Lung (tissue), 13 donors: Measurements from ENCODE around the gene ADGRB2. TPM values are rescaled to one million over a fixed set of nuclear protein-coding genes. Genes with fewer than 3 reads are reported as not detected.

ENCODE experiments used
- ATAC-seq: fragments of 200-7000 bp; cut with Tn5 transposase; one replicate; pipeline ENCODE4 v1.9.1; 2020; ENCODE audit warnings: moderate number of reproducible peaks; ENCODE audit not compliant: insufficient read depth, low FRiP score
- DNase-seq, 3 donors: peaks; one replicate each; pipeline ENCODE4 v3.0.0-alpha.2; 2013 to 2017
- H3K27ac ChIP-seq, 2 donors: one replicate each; pipeline ENCODE4 v1.5.1; 2013; ENCODE audit warnings: mild to moderate bottlenecking in 2 of 2, moderate library complexity in 2 of 2, control low read depth in 1 of 2, inconsistent platforms in 1 of 2, low read depth in 1 of 2, low read length in 1 of 2
- H3K27me3 ChIP-seq, 3 donors: one replicate each; pipeline ENCODE4 v1.5.1; 2013; ENCODE audit warnings: low read length in 2 of 3; ENCODE audit not compliant: control insufficient read depth in 3 of 3, insufficient read depth in 3 of 3
- H3K36me3 ChIP-seq, 4 donors: one replicate each; pipeline ENCODE4 v1.5.1; 2013; ENCODE audit warnings: low read length in 4 of 4, mild to moderate bottlenecking in 1 of 4, moderate library complexity in 1 of 4; ENCODE audit not compliant: control insufficient read depth in 4 of 4, insufficient read depth in 4 of 4
- H3K4me1 ChIP-seq, 5 donors: one replicate each; pipeline ENCODE4 v1.5.1; 2013; ENCODE audit warnings: low read length in 5 of 5, mild to moderate bottlenecking in 2 of 5, moderate library complexity in 1 of 5; ENCODE audit not compliant: control insufficient read depth in 5 of 5, insufficient read depth in 5 of 5
- H3K4me3 ChIP-seq: one replicate; pipeline ENCODE4 v1.5.1; 2013; ENCODE audit warnings: mild to moderate bottlenecking, control low read depth, moderate library complexity
- H3K9ac ChIP-seq, 2 donors: one replicate each; pipeline ENCODE4 v1.5.1; 2013; ENCODE audit warnings: low read length in 2 of 2, control low read depth in 1 of 2; ENCODE audit not compliant: insufficient read depth in 1 of 2
- H3K9me3 ChIP-seq, 4 donors: one replicate each; pipeline ENCODE4 v1.5.1; 2013; ENCODE audit warnings: low read length in 3 of 4, mild to moderate bottlenecking in 1 of 4, moderate library complexity in 1 of 4; ENCODE audit not compliant: control insufficient read depth in 4 of 4, insufficient read depth in 3 of 4
- CTCF ChIP-seq: IDR thresholded peaks from 2 replicates; pipeline ENCODE4 v1.5.1; 2012; ENCODE audit warnings: mild to moderate bottlenecking; ENCODE audit errors: control extremely low read depth, extremely low read depth
- WGBS, 2 donors: extraction: QIAGEN DNeasy Blood & Tissue Kit; methylation state at CpG; one replicate each; pipeline ENCODE4 v1.1.7; 2013; 5-methylcytosine and 5-hydroxymethylcytosine counted together
- polyA plus RNA-seq, 2 donors: library from polyadenylated mRNA; stranded (reverse); fragments of 200-250 nt; gene quantifications; one replicate each; pipeline ENCODE4 v1.2.1, GENCODE V29; 2013
- small RNA-seq: library from RNA; depleted of rRNA; stranded (forward); fragments of <200 nt; gene quantifications from one replicate; pipeline ENCODE3, GENCODE V24; 2014; ENCODE audit warnings: low replicate concordance
- total RNA-seq, 2 donors: library from RNA; depleted of rRNA in 1 of 2; stranded (reverse); fragments of >200 nt in 1 of 2; gene quantifications; one replicate each; pipeline ENCODE4 v1.2.1, GENCODE V29; 2014 to 2021
- donor health status: control.
- donor health status: control.
- donor health status: Bipolar disorder and iron deficiency.
- donor health status: healthy.
- donor health status: DM: yes; HTN: yes; CAD: no.

The ADGRB2 gene
- total and polyA plus RNA-seq, 4 donors, result 0.44 to 7.6 (median 1.3) TPM

DNA sequence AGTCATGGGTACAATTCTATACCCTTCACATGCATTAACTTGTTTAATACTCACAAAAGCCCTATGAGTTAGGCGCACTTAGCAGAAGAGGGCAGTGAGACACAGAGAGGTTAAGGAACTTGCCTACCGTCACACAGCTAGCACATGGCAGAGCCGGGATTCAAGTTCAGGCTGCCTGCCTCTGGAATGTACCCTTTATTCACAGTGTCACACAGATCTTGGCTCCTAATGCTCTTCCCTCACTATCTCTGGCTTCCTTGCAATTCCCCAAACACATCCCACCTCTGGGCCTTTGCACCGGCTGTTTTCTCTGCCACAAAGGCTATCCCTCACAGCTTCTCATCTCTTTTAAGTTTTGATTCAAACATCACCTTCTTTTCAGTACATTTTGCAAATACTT, 85.5 kb downstream of the ADGRB2 start:
- 86 to 90% methylated on average over 4 of the region's 4 CpGs for WGBS, 2 donors

GRCh38 chr1:31677949-31678348, 86.2 kb downstream of the ADGRB2 start:
- Histone ChIP-seq H3K4me3 (no peak overlapping the region), H3K27ac (no peak overlapping the region), H3K4me1 (no peaks in the 10 kb centered on the region), H3K27me3 (no peaks in the 10 kb centered on the region), H3K9me3 (no peaks in the 10 kb centered on the region), H3K36me3 (peaks cover 0 to 22% (median 10%) of the 10 kb centered on the region in 4 donors), H3K9ac (no peak overlapping the region)
- no peak for DNase-seq
- WGBS, 2 donors, result 66 to 70% methylated on average over 6 of the region's 6 CpGs
- no peak for ATAC-seq
- no peak for TF ChIP-seq CTCF

More for the DNA sequence above, 85.5 kb downstream of the ADGRB2 start:
- Histone ChIP-seq H3K36me3 (peaks cover 0 to 23% (median 9%) of the 10 kb centered on the region in 4 donors), H3K9me3 (no peaks in the 10 kb centered on the region), H3K4me3 (no peak overlapping the region), H3K27me3 (no peaks in the 10 kb centered on the region), H3K27ac (no peak overlapping the region), H3K4me1 (no peaks in the 10 kb centered on the region), H3K9ac (no peak overlapping the region)
- no peak for TF ChIP-seq CTCF
- DNase-seq (no peak), ATAC-seq (no peak)

DNA sequence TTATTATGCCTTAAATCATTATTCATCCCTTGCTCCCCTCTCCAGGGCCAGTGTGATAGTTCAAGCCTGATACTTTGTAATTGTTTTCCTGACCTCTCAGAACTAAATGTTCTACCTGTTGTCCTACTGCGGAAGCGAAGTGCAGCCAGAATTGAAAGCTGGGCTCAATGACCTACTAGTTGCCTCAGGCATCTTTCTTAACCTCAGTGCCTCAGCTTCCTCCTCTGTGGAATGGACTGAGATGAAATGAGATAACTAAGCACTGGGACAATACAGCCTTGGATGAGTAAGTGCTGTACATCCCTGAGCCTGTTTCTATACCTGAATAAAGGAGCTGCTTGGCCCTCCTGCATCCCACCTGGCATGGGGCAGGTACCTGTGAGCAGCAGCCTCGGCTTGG, 86.7 kb downstream of the ADGRB2 start:
- no peak for ATAC-seq
- no peak for TF ChIP-seq CTCF

More for the DNA sequence above, 86.7 kb downstream of the ADGRB2 start:
- DNase-seq, result no peak
- H3K9ac ChIP-seq, result no peak overlapping the region
- 78 to 98% methylated on average over 3 of the region's 3 CpGs for WGBS, 2 donors
- H3K9me3 ChIP-seq, result no peaks in the 10 kb centered on the region
- no peaks in the 10 kb centered on the region for H3K4me1 ChIP-seq
- no peak overlapping the region for H3K4me3 ChIP-seq
- H3K36me3 ChIP-seq, result peaks cover 0 to 25% (median 10%) of the 10 kb centered on the region in 4 donors
- H3K27ac ChIP-seq, result no peak overlapping the region
- no peaks in the 10 kb centered on the region for H3K27me3 ChIP-seq

Small RNA genes within 50 kb of the gene (small RNA-seq; reads per million reads assigned to genes)
- gene MIR4254, result not detected

Other genes starting within 250 kb of the ADGRB2 start
- gene TINAGL1, start 187.8 kb downstream of the ADGRB2 start, total RNA-seq, result 10 to 100 TPM; 89.4 to 90.9 TPM
- gene TINAGL1, start 187.8 kb downstream of the ADGRB2 start, polyA plus RNA-seq, result 10 to 100 TPM; 64.1 to 78.9 TPM
- gene HCRTR1, start 146.7 kb downstream of the ADGRB2 start, total RNA-seq, result under 1 TPM in 1 of 2 donors, not detected in 1; 0.14 TPM
- gene HCRTR1, start 146.7 kb downstream of the ADGRB2 start, polyA plus RNA-seq, result under 1 TPM in 1 of 2 donors, not detected in 1; 0.08 TPM
- 10 to 100 TPM; 75.1 to 77.1 TPM for gene PEF1, start 119.5 kb downstream of the ADGRB2 start, total RNA-seq
- 100 to 1,000 TPM in 1 of 2 donors, 10 to 100 TPM in 1; 84.5 to 103 TPM for gene PEF1, start 119.5 kb downstream of the ADGRB2 start, polyA plus RNA-seq
- 10 to 100 TPM; 63.0 to 83.2 TPM for gene COL16A1, start 60.3 kb downstream of the ADGRB2 start, total RNA-seq
- gene COL16A1, start 60.3 kb downstream of the ADGRB2 start, polyA plus RNA-seq, result 10 to 100 TPM; 16.5 to 23.7 TPM
- 10 to 100 TPM in 1 of 2 donors, under 1 TPM in 1; 0.51 to 15.7 TPM for gene SPOCD1, start 51.7 kb upstream of the ADGRB2 start, total RNA-seq
- gene SPOCD1, start 51.7 kb upstream of the ADGRB2 start, polyA plus RNA-seq, result 10 to 100 TPM in 1 of 2 donors, 1 to 10 TPM in 1; 6.0 to 10.7 TPM
- gene PTP4A2, start 174.0 kb upstream of the ADGRB2 start, total RNA-seq, result 100 to 1,000 TPM; 205 to 274 TPM
- 100 to 1,000 TPM in 1 of 2 donors, 10 to 100 TPM in 1; 90.4 to 122 TPM for gene PTP4A2, start 174.0 kb upstream of the ADGRB2 start, polyA plus RNA-seq
- gene KHDRBS1, start 249.5 kb upstream of the ADGRB2 start, total RNA-seq, result 100 to 1,000 TPM; 104 to 138 TPM
- 10 to 100 TPM; 51.7 to 60.6 TPM for gene KHDRBS1, start 249.5 kb upstream of the ADGRB2 start, polyA plus RNA-seq